Measurements from ENCODE around the gene JAKMIP2. TPM values are rescaled to one million over a fixed set of nuclear protein-coding genes. Genes with fewer than 3 reads are reported as not detected.
"Not testable (repeated sequence)": the region's sequence is repeated elsewhere in the genome, so short reads cannot be mapped to it uniquely, and the experiment has no call there.

Gene JAKMIP2
- total RNA-seq, 1 donor from 2014 or later = 2.0 TPM

GRCh38 chr5:147822686-147823491 lies 40.4 kb upstream of the JAKMIP2 start:
- Mint-ChIP-seq H3K27me3 (peaks cover 6% of the 10 kb centered on the region), H3K4me3 (no peak overlapping the region), H3K9me3 (no peaks in the 10 kb centered on the region), H3K36me3 (ENCODE audit: low read depth) (no peaks in the 10 kb centered on the region), H3K4me1 (no peaks in the 10 kb centered on the region), H3K27ac (no peak overlapping the region)
- peak; percentile 73 for TF ChIP-seq CTCF (IDR thresholded peaks at IDR 0.05)
- ChIA-PET CTCF (interaction anchor here (0.7 to 5.9 kb wide), 14 partner anchors 8 to 373 kb away, joined by 3 to 135 read pairs (median 4); partner anchors contain the start of gene JAKMIP2), POLR2A (no interaction called here)
- no peak for DNase-seq
- ATAC-seq (ENCODE audit: low read depth) = peak; percentile 72
- intact Hi-C loops (cut with micrococcal nuclease) = loop anchor here (1.0 to 2.0 kb wide), 3 partner anchors 195 to 1280 kb away; no protein-coding TSS in a partner anchor

GRCh38 chr5:147822222-147822621 lies 39.7 kb upstream of the JAKMIP2 start:
- intact Hi-C loops (cut with micrococcal nuclease) = loop anchor here (1.0 to 2.0 kb wide), 3 partner anchors 194 to 1279 kb away; no protein-coding TSS in a partner anchor
- POLR2A ChIA-PET; DNase-seq; H3K27ac Mint-ChIP-seq; H3K36me3 Mint-ChIP-seq (ENCODE audit: low read depth); H3K27me3 Mint-ChIP-seq; H3K4me1 Mint-ChIP-seq; H3K9me3 Mint-ChIP-seq; ATAC-seq (ENCODE audit: low read depth); H3K4me3 Mint-ChIP-seq: not testable (repeated sequence)
- CTCF ChIA-PET = interaction anchor here (0.7 to 5.9 kb wide), 12 partner anchors 7 to 373 kb away, joined by 3 to 135 read pairs (median 4); partner anchors contain the start of gene JAKMIP2

GRCh38 chr5:147821766-147822165 lies 39.2 kb upstream of the JAKMIP2 start:
- ChIA-PET CTCF (interaction anchor here (1.5 to 5.9 kb wide), 2 partner anchors 193 to 368 kb away, joined by 5 to 135 read pairs; no protein-coding TSS in a partner anchor), POLR2A (no interaction called here)
- Mint-ChIP-seq H3K36me3 (ENCODE audit: low read depth) (no peaks in the 10 kb centered on the region), H3K27ac (no peak overlapping the region), H3K4me1 (no peaks in the 10 kb centered on the region), H3K4me3 (no peak overlapping the region), H3K27me3 (peaks cover 4% of the 10 kb centered on the region), H3K9me3 (no peaks in the 10 kb centered on the region)
- ATAC-seq (ENCODE audit: low read depth) = no peak
- TF ChIP-seq CTCF (IDR thresholded peaks at IDR 0.05) = no peak
- intact Hi-C loops (cut with micrococcal nuclease) = loop anchor here (1.0 to 2.0 kb wide), 3 partner anchors 193 to 1279 kb away; no protein-coding TSS in a partner anchor
- DNase-seq = no peak

- intact Hi-C loops (cut with micrococcal nuclease) = no loop called here
- POLR2A ChIA-PET = no interaction called here
- CTCF ChIA-PET = interaction anchor here (2.3 kb wide), 1 partner anchor 191 kb away, joined by 14 read pairs; no protein-coding TSS in a partner anchor
- DNase-seq = no peak
- H3K27me3 Mint-ChIP-seq = no peaks in the 10 kb centered on the region
- no peaks in the 10 kb centered on the region for H3K4me1 Mint-ChIP-seq
- ATAC-seq (ENCODE audit: low read depth) = no peak
- H3K9me3 Mint-ChIP-seq = no peaks in the 10 kb centered on the region
- no peaks in the 10 kb centered on the region for H3K36me3 Mint-ChIP-seq (ENCODE audit: low read depth)
- no peak overlapping the region for H3K27ac Mint-ChIP-seq
- H3K4me3 Mint-ChIP-seq = no peak overlapping the region
- no peak for TF ChIP-seq CTCF (IDR thresholded peaks at IDR 0.05)
Observed at GRCh38 chr5:147819261-147819770, 36.8 kb upstream of the JAKMIP2 start.

- no peaks in the 10 kb centered on the region for H3K27me3 Mint-ChIP-seq
- TF ChIP-seq CTCF (IDR thresholded peaks at IDR 0.05) = no peak
- H3K4me3 Mint-ChIP-seq = no peak overlapping the region
- no peaks in the 10 kb centered on the region for H3K36me3 Mint-ChIP-seq (ENCODE audit: low read depth)
- no peaks in the 10 kb centered on the region for H3K9me3 Mint-ChIP-seq
- POLR2A ChIA-PET = no interaction called here
- no peak overlapping the region for H3K27ac Mint-ChIP-seq
- CTCF ChIA-PET = interaction anchor here (2.3 kb wide), 1 partner anchor 190 kb away, joined by 14 read pairs; no protein-coding TSS in a partner anchor
- DNase-seq = no peak
- intact Hi-C loops (cut with micrococcal nuclease) = no loop called here
- ATAC-seq (ENCODE audit: low read depth) = no peak
- no peaks in the 10 kb centered on the region for H3K4me1 Mint-ChIP-seq
Observed at GRCh38 chr5:147818290-147818689, 35.8 kb upstream of the JAKMIP2 start.

All from activated B cell treated with CpG ODN at 0.5 μM for 24 hours (primary cell).